Hepatic stellate cell (primary cell): ENCODE data around the gene TCEA2.
A peak's percentile ranks its signal among the peaks of the same experiment; 100 is the strongest.

ENCODE experiments used
- DNase-seq: peaks from one replicate; pipeline ENCODE4 v3.0.0; 2011; ENCODE audit warnings: low spot score

Gene TCEA2

GRCh38 chr20:64065062-64065973 lies 2.3 kb downstream of the TCEA2 start:
- no peak for DNase-seq

DNA sequence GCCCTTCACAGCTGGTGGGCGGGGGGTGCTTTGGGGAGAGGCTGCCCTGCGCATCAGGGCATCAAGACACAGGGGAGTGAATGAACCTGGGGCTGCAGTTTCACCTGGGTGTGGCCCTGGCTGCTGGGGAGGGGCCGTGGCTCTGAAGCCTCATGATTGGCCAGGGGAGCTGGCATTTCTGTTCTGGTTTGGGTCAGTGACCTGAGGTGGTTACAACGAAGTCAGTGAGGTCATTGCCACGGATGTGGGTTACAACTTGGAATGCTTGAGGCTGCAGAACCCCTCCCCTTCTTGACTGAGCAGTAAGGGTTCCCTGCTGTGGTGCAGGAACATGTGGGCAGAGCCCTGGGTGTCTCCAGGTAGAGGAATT lies 3.0 kb downstream of the TCEA2 start:
- peak; percentile 89 for DNase-seq

- DNase-seq, result no peak
Observed at GRCh38 chr20:64067005-64067632, 4.1 kb downstream of the TCEA2 start.

- no peak for DNase-seq
Observed at GRCh38 chr20:64067733-64068307, 4.8 kb downstream of the TCEA2 start.

- no peak for DNase-seq
Observed at GRCh38 chr20:64068386-64069208, 5.6 kb downstream of the TCEA2 start.

DNA sequence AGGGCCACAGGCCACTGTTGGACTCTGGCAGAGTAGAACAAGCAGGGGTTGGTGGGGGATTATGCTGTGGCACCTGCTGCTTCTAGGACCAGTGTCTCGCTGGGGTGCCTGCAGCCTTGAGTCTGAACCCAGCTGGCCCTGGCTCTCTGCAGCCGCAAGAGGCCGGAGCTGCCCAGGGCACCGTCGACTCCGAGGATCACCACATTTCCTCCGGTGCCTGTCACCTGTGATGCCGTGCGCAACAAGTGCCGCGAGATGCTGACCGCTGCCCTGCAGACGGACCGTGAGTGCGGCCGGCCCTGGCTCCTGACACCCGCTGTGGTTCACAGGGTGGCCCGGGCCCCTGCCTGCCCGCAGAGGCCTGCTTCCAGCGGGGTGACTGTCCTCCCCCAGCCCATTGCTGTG lies 6.2 kb downstream of the TCEA2 start:
- no peak for DNase-seq

DNA sequence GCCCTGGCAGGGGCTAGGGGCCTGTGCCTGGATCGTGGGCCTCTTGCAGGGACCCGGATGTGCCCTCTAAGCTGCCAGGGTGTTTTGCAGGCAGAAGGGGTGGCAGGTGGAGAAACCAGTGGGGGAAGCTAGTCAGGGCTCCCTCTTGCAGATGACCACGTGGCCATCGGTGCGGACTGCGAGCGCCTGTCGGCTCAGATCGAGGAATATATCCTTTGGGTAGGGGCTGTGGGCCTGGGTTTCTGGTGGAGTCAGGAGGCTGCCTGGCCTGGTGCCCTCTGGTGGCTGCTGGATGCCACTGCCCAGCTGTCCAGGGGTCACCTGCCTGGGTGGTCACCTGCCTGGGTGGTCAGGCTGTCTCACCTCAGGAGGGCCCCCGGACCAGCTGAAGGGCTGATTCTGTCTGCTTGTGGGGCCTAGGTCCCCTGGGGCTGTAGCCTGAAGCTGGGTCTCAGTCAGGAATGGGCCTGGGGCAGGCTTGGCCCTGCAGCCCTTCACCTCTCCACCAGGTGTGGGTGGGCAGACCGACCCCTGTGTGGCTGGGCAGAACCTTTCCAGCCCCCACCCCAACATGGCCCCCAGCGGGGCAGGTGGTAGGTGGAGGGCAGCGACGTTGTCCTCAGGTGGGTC lies 6.7 kb downstream of the TCEA2 start:
- peak; percentile 68 for DNase-seq

DNA sequence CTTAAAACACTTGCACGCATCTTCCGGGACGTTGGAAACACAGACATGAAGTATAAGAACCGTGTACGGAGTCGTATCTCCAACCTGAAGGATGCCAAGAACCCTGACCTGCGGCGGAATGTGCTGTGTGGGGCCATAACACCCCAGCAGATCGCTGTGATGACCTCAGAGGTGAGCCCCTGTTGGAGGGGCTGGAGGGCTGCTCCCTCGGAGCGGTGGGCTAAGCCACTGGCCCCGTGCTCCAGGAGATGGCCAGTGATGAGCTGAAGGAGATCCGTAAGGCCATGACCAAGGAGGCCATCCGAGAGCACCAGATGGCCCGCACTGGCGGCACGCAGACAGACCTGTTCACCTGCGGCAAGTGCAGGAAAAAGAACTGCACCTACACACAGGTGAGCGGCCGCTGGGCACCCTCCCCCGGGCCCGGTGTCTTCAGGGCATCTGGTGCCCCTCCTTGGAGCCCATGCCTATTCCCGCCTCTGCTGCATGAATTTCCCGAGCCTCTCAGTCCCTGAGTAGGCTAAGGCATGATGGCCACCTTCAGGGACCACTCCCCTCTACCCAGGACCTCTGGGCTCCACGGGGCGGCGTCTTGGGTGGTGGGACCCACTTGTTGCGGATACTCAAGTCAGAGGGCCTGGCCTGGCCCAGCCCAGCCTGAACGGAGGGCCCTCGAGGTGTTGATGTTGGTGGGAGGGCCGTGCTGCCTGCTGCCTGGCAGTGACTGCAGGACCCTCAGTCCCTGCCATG lies 7.4 kb downstream of the TCEA2 start:
- no peak for DNase-seq

DNA sequence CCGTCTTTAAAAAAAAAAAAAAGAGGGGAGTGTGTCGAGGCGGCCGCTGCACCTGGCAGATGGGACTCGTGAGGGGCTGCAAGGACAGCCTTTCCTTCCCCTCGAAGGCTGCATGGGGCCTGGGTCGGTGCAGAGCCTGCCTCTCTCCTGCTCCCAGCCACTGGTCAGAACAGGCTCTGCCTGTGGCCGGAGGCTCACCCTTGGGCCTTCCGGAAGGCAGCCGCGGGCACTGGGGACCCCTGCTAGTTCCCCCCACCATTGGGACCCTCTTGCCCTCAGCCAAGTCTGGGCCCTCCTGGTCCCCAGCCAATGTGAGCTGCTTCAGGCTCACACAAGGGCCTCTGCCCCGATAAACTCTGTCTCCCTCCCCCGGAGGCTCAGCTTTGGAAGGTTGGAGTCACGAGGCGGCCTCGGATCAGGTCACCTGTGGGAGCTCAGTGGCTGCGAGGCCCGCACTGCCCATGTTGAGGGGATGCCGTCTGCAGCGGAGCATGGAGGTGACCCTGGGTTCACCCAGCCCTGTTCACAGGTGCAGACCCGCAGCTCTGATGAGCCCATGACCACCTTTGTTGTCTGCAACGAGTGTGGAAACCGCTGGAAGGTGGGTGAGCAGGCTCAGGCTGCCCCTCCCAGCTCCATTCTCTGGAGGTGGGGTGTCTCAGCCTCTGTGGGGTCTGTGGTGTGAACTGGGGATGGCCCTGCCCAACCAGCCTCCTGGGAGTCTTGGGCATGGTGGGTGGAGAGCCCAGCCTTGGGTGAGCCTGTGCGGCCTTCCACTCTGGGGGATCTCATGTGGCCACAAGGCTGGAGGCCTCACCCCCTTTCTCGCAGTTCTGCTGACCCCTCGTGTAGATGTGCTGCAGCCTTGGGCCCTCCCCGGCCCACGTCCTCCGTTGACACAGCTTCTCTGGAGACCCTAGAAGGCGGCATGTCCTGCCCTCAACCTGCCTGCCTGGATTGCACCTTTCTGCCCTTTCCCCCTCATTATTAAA lies 8.6 kb downstream of the TCEA2 start:
- DNase-seq, result no peak

- no peak for DNase-seq
Observed at GRCh38 chr20:64072498-64073063, 9.6 kb downstream of the TCEA2 start.

DNA sequence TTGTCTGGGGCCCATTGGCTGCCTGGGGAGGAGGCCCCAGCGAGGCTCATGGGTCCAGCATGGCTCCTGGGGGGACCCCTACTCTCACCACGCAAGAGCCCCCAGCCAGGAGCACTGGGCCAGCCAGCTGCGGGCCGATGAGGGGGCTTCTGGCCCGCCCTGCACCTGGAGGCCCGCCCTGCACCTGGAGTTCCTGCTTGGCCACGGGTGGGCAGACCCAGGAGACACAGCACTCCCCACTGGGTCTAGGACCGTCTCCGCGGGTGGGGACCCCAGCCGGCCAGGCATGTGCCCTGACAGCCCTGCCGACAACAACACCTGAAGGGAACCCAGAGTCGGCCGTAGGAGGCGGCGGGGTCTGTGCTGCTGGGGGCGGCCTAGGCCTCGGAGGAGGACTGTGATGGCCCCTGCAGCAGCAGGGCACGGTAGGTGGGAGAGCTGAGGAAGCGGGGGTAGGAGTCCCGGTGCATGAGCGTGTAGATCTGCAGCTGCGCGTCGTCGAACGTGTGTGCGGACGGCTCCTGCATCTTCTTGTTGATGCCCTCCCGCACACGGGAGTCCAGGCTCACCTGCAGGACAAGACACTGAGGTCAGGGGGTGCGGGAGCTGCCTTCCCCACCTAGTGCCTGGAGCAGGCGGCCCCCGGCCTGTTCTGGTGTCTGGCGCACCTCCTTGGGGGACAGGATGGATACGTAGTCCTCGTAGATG lies 10.6 kb downstream of the TCEA2 start:
- no peak for DNase-seq

GRCh38 chr20:64074184-64074789 lies 11.3 kb downstream of the TCEA2 start:
- DNase-seq, result no peak

DNA sequence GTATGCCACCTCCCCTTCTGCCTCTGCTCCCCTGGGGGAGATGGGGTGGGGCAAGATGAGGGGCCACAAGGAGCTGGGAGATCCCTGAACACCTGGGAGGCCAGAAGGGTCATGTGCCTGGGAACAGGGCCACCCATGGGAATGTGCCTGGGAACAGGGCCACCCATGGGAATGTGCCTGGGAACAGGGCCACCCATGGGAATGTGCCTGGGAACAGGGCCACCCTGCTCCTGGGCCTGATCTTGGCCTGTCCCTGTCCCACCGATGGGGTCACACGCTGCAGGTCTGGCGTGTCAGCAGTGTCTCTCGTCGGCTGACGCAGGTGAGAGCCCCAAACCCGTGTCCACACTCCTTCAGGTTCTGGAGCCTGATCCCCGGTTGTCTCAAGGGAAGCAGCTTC lies 12.0 kb downstream of the TCEA2 start:
- DNase-seq, result no peak

GRCh38 chr20:64075556-64075955 lies 12.6 kb downstream of the TCEA2 start:
- no peak for DNase-seq

DNA sequence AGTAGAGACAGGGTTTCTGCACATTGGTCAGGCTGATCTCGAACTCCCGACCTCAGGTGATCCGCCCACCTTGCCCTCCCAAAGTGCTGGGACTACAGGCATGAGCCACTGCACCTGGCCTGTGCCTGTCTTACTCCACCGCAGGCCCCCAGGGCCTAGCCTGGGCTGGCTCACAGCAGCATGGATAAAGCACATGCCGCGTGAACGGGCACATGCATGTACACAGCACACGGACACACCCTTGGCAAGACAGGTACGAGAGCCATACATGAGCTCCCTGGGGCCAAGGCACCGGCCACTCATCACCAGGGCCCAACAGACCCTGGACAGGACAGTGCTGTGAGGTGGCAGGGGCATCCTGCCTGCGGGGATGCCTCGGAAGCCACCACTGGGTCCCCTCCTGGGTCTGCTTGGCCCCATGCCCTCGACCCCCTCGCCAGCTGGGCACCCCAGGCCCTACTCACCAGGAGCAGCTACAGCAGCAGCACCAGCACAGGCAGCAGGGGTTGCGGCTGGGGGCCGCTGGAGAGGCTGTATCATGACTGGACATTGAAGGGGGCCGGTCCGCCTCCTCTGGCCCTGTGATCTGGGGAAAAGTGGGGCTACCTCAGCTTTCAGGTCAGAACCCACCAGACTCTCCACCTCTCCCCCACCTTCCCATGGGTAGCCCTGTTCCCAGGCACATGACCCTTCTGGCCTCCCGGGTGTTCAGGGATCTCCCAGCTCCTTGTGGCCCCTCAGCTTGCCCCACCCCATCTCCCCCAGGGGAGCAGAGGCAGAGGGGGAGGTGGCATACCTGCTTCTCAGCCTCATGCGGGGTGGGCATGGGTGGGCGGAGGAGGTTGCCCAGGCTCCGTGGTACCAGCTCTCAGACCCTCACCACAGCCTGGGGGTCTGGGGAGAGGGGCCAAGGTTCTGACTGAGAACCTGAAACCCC lies 13.3 kb downstream of the TCEA2 start:
- DNase-seq, result no peak

- no peak for DNase-seq
Observed at GRCh38 chr20:64077094-64077493, 14.1 kb downstream of the TCEA2 start.

- DNase-seq, result no peak
Observed at GRCh38 chr20:64077541-64077875, 14.5 kb downstream of the TCEA2 start.
